Gastroesophageal sphincter (tissue), 3 donors: ENCODE measurements around the gene UGT1A5.

Experiments used
- CTCF ChIP-seq, 4 experiments: fragments of 200-600 bp in 2 of 4; fragments of 450-650 bp in 2 of 4; sonication (generic) in 1 of 4; IDR thresholded peaks; one replicate each; pipeline ENCODE4 v1.5.1; 2017 to 2019; ENCODE audit warnings: antibody characterized with exemption in 4 of 4, mild to moderate bottlenecking in 2 of 4, moderate library complexity in 2 of 4
- POLR2A ChIP-seq, 2 donors: fragments of 450-650 bp; IDR thresholded peaks; one replicate each; pipeline ENCODE4 v1.6.1; 2017; ENCODE audit warnings: antibody characterized with exemption in 2 of 2, mild to moderate bottlenecking in 2 of 2, moderate library complexity in 1 of 2
- POLR2AphosphoS5 ChIP-seq: sonication (generic); formaldehyde crosslinking; IDR thresholded peaks from one replicate; pipeline ENCODE4 v1.6.1; 2017; ENCODE audit warnings: antibody characterized with exemption

- TF ChIP-seq POLR2A (IDR thresholded peaks at IDR 0.05) (no peak), CTCF (IDR thresholded peaks at IDR 0.05) (no peak), POLR2AphosphoS5 (no peak)
Measured at GRCh38 chr2:233798335-233799086, 85.8 kb downstream of the UGT1A5 start.
